ENCODE data around the gene ANKRD26. TPM values are rescaled to one million over a fixed set of nuclear protein-coding genes. Genes with fewer than 3 reads are reported as not detected.

ANKRD26 gene
- total RNA-seq, 1 donor from 2014 or later: 7.7 TPM

DNA sequence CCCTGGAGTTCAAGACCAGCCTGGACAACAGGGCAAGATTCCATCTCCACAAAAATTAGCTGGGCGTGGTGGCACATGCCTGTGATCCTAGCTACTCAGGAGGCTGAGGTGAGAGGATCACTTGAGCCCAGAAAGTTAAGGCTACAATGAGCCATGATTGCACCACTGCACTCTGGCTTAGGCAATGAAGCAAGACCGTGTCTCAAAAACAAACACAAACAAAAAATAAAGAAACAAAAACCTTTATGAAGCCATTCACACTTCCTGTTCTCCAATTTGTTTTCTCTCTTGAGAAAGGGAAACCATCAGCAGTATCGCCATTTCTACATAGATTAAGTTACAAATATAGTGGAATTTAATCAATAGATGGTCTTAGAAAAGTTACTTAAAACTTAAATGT lies 34.1 kb upstream of the ANKRD26 start:
- H3K4me1 Mint-ChIP-seq: peaks cover 9% of the 10 kb centered on the region
- H3K36me3 Mint-ChIP-seq (ENCODE audit: low read depth): peaks cover 74% of the 10 kb centered on the region
- DNase-seq (no peak), ATAC-seq (ENCODE audit: low read depth) (no peak)
- TF ChIP-seq CTCF (IDR thresholded peaks at IDR 0.05): no peak
- POLR2A ChIA-PET: interaction anchor here (1.3 kb wide), 1 partner anchor 20 kb away, joined by 3 read pairs; the partner anchor contains the start of gene YME1L1
- H3K27me3 Mint-ChIP-seq: no peaks in the 10 kb centered on the region
- no peak overlapping the region for H3K4me3 Mint-ChIP-seq
- CTCF ChIA-PET: no interaction called here
- H3K27ac Mint-ChIP-seq: no peak overlapping the region
- no peaks in the 10 kb centered on the region for H3K9me3 Mint-ChIP-seq
- intact Hi-C loops (cut with micrococcal nuclease): no loop called here

GRCh38 chr10:27108165-27108564 lies 7.9 kb upstream of the ANKRD26 start:
- H3K4me1 Mint-ChIP-seq: no peaks in the 10 kb centered on the region
- no peak overlapping the region for H3K27ac Mint-ChIP-seq
- intact Hi-C loops (cut with micrococcal nuclease): no loop called here
- POLR2A ChIA-PET: no interaction called here
- peaks cover 43% of the 10 kb centered on the region for H3K36me3 Mint-ChIP-seq (ENCODE audit: low read depth)
- H3K4me3 Mint-ChIP-seq: no peak overlapping the region
- no peak for DNase-seq
- no peak for TF ChIP-seq CTCF (IDR thresholded peaks at IDR 0.05)
- peaks cover 2% of the 10 kb centered on the region for H3K9me3 Mint-ChIP-seq
- no peaks in the 10 kb centered on the region for H3K27me3 Mint-ChIP-seq
- CTCF ChIA-PET: no interaction called here
- ATAC-seq (ENCODE audit: low read depth): no peak

GRCh38 chr10:27104919-27105318 lies 4.6 kb upstream of the ANKRD26 start:
- Mint-ChIP-seq H3K9me3 (peaks cover 2% of the 10 kb centered on the region), H3K36me3 (ENCODE audit: low read depth) (peaks cover 23% of the 10 kb centered on the region), H3K4me1 (peaks cover 11% of the 10 kb centered on the region), H3K27ac (no peak overlapping the region), H3K4me3 (no peak overlapping the region), H3K27me3 (no peaks in the 10 kb centered on the region)
- no peak for TF ChIP-seq CTCF (IDR thresholded peaks at IDR 0.05)
- ATAC-seq (ENCODE audit: low read depth) (no peak), DNase-seq (no peak)
- intact Hi-C loops (cut with micrococcal nuclease): loop anchor here (5.0 kb wide), 2 partner anchors 368 to 397 kb away; partner anchors contain the start of gene RAB18
- CTCF ChIA-PET: no interaction called here
- POLR2A ChIA-PET: no interaction called here

DNA sequence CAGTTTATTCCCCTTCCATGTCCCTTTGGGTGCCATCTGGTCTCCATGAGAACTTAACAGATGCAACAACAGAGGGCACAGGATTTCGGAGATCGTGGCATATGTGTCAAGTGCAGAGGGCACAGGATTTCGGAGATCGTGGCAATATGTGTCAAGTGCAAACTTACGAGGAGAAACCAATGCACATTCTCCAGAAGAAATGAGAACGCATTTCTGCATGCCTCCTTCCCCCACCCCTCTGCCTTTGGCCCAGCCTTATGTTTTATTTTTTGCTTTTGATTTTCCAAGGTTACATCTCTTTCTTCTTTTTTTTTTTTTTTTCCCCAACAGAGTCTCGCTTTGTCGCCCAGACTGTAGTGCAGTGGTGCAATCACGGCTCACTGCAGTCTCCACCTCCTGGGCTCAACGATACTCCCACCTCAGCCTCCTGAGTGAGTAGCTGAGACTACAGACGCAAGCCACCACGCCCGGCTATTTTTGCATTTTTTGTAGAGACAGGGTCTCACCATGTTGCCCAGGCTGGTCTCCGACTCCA lies 586 bp upstream of the ANKRD26 start:
- Mint-ChIP-seq H3K27me3 (no peaks in the 10 kb centered on the region), H3K27ac (peak overlapping the region; percentile 96), H3K4me3 (peak overlapping the region; percentile 94), H3K9me3 (no peaks in the 10 kb centered on the region), H3K4me1 (peaks cover 18% of the 10 kb centered on the region), H3K36me3 (ENCODE audit: low read depth) (peaks cover 4% of the 10 kb centered on the region)
- no peak for ATAC-seq (ENCODE audit: low read depth)
- no peak for TF ChIP-seq CTCF (IDR thresholded peaks at IDR 0.05)
- no peak for DNase-seq
- POLR2A ChIA-PET: interaction anchor here (2.1 kb wide), 1 partner anchor 53 kb away, joined by 18 read pairs; the partner anchor contains the start of gene YME1L1
- intact Hi-C loops (cut with micrococcal nuclease): loop anchor here (1.0 to 5.0 kb wide), 6 partner anchors 14 to 401 kb away; partner anchors contain the start of genes ABI1, RAB18 and YME1L1
- CTCF ChIA-PET: no interaction called here

DNA sequence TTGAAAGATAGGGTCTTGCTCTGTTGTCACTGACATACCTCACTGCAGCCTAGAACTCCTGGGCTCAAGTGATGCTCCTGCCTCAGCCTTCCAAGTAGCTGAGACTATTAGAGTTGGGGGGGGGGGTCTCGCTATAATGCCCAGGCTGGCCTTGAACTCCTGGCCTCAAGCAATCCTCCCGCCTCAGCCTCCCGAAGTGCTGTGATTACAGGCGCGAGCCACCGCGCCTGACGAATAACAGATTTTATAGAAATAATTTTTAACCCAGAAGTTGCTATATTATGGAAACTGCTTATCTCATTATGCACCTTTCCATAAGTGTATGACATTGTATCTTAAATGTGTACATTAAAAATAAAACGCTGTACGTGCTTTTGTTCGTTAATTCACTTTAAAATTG lies 846 bp downstream of the ANKRD26 start:
- Mint-ChIP-seq H3K36me3 (ENCODE audit: low read depth) (peaks cover 4% of the 10 kb centered on the region), H3K27ac (peak overlapping the region; percentile 50), H3K9me3 (no peaks in the 10 kb centered on the region), H3K27me3 (no peaks in the 10 kb centered on the region), H3K4me1 (peaks cover 18% of the 10 kb centered on the region), H3K4me3 (peak overlapping the region; percentile 94)
- ChIA-PET POLR2A (interaction anchor here (2.1 kb wide), 1 partner anchor 55 kb away, joined by 18 read pairs; the partner anchor contains the start of gene YME1L1), CTCF (no interaction called here)
- intact Hi-C loops (cut with micrococcal nuclease): no loop called here
- DNase-seq: no peak
- ATAC-seq (ENCODE audit: low read depth): no peak
- no peak for TF ChIP-seq CTCF (IDR thresholded peaks at IDR 0.05)
